Amygdala (tissue), 56 donors: ENCODE data around the gene AGR3.

Source experiments
- DNase-seq, 56 donors: peaks; one replicate each; lab custom pipeline; 2025; lab: John Stamatoyannopoulos, UW

Gene AGR3

GRCh38 chr7:16838891-16839290 is 42.9 kb downstream of the AGR3 start:
- DNase-seq: no peak

DNA sequence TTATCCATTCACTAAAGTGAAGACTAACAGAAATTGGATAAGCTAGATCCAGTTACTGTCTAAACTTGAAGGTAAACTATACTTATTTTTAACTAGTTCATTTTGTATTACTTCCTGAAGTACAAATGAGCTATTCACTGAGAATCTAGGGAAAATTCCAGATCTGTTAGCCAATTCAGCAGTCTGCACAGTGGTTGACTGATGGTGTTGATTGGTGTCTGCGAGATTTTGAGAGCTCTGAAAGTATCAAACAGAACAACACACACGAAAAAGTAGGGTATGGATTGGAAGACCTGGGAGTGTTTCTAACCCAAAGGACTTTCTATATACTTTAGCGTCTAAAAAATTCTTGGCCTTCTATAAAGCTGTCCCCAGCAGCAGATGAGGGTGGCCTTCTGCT is 43.4 kb downstream of the AGR3 start:
- DNase-seq: no peak

- DNase-seq: no peak
These were observed 45.3 kb downstream of the AGR3 start for GRCh38 chr7:16836481-16836880.

DNA sequence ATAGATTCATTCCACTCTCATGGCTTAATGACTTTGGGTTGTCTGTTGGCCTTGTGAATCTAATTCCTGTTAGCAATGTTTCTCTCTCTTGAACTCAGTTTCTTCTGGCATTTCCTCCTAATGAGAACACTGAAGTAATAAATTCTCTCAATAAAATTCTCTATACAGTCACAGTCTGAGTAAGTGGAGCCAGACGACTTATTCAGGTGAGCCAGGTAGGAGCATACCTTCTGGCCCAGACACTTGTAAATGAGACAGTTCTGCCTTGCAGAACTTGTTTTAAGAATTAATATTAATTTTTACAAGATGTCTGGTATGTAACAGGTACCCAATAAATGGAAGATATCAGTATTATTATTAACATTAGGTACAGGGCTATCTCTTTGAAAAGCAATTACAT is 48.4 kb downstream of the AGR3 start:
- no peak for DNase-seq

DNA sequence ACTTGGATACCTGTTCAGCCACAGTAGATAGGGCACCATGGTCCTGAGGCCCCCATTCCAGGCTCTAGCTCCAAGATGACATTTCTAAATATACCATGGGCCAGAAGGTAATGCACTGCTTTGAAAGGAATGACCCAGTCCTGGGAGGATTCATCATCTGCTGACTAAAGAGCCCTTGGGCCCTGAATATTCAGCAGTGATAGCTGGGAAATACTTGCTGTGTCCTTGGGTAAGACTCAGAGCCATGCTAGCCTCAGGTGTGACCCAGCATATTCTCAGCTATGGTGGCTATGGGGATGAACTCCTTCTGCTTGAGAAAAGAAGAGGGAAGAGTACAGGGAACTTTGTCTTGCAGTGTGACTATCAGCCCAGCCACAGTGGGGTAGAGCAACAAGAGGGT is 55.7 kb downstream of the AGR3 start:
- DNase-seq: no peak

GRCh38 chr7:16822029-16822428 is 59.8 kb downstream of the AGR3 start:
- no peak for DNase-seq

DNA sequence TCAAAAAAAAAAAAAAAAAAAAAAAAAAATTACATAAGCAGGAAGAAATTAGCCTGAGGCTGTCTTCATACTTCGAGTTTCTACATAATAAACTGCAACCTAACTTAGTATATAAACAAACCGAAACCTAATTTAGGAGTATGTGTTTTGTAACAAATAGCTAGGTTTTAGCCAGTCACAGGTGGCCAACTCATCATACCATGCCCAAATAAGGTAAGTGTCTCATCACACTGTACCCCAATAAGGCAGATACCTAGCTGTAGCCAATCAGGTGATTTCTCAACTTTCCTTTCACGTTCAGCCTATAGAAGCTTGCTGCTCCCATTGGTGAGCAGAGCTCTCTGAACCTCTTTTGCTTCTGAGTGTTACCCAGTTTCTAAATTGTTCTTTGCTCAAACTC is 63.1 kb downstream of the AGR3 start:
- no peak for DNase-seq

- no peak for DNase-seq
These were observed 64.2 kb downstream of the AGR3 start for GRCh38 chr7:16817536-16817935.

GRCh38 chr7:16816824-16817223 is 65.0 kb downstream of the AGR3 start:
- DNase-seq: peak in 3 of 56 donors; percentile 6 to 42 (median 12)

DNA sequence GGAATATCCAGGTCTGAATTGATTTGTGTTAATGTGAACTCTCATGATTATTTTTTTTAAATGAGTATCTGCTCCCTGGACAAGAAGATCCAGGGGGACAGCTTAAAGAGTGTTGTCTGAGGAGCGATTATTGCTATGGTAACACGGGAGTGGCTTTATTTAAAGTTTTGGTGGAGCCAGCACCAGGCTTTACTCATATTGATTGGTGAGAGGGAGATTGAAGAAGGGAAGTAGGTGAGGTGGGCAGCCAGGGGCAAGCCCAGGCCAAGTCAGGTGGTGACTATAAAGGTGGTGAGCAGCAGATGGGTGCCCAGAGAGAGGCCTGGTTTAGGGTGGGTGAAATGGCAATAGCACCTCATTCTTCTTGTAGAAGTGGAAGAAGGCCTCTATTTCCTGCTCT is 66.8 kb downstream of the AGR3 start:
- no peak for DNase-seq

GRCh38 chr7:16813232-16813616 is 68.6 kb downstream of the AGR3 start:
- DNase-seq: no peak

- DNase-seq: no peak
These were observed 69.1 kb downstream of the AGR3 start for GRCh38 chr7:16812542-16813231.

DNA sequence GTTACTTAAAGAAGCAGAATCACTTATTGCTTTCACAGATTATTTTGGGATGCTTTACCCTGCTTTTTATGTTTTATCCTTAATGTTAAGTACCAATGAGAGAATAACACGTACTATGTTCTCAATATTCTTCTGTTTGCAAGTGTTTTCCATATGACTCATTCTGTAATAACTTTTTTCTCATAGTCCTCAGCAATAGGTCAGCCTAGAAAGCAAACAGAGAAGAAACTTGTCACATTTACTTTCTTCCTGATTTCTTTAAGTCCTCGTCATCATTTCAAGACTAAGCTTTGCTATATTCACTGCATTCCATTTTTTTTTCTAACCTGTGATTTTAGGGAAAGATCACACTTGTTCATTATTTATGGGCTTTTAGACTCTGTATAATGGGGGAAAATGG is 70.2 kb downstream of the AGR3 start:
- no peak for DNase-seq

GRCh38 chr7:16810573-16810972 is 71.2 kb downstream of the AGR3 start:
- no peak for DNase-seq

GRCh38 chr7:16810112-16810511 is 71.7 kb downstream of the AGR3 start:
- no peak for DNase-seq
